SU-DHL-6 (cell line): ENCODE results near the gene DPP4.

Source experiments
- EZH2phosphoT487 ChIP-seq: fragments of 200-600 bp; sonication (generic), shearing (Covaris generic); conservative IDR thresholded peaks from 2 replicates; pipeline ENCODE4 v1.6.1; 2018; ENCODE audit warnings: mild to moderate bottlenecking, antibody characterized with exemption, low read length, moderate library complexity, mixed read lengths
- TF ChIP-seq, protein P1 (sequence below): fragments of 200-600 bp; sonication (generic); IDR thresholded peaks from one replicate; pipeline ENCODE4 v1.5.1; 2017; ENCODE audit warnings: antibody characterized with exemption, mild to moderate bottlenecking, low read length, moderate library complexity; ENCODE audit not compliant: insufficient read depth, poor library complexity, severe bottlenecking

DNA sequence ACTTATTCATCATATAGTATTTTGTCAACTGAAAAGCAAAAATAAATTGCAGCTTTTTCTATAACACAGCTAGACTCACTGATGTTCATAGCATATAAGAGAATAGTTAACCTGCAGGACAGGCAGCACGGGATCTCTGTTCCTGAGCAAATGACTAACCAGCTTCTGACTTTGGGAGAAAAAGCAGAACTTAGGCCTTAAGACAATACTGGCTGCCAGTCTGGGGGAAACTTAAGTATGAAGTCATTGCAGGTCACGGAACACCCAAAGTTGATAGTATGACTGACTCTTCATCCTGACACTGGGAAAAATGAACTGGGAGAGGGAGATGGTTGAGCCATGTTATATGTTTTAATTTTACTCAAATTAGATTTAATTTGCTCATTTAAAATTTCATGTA is 113.0 kb downstream of the DPP4 start:
- TF ChIP-seq, protein P1, sequence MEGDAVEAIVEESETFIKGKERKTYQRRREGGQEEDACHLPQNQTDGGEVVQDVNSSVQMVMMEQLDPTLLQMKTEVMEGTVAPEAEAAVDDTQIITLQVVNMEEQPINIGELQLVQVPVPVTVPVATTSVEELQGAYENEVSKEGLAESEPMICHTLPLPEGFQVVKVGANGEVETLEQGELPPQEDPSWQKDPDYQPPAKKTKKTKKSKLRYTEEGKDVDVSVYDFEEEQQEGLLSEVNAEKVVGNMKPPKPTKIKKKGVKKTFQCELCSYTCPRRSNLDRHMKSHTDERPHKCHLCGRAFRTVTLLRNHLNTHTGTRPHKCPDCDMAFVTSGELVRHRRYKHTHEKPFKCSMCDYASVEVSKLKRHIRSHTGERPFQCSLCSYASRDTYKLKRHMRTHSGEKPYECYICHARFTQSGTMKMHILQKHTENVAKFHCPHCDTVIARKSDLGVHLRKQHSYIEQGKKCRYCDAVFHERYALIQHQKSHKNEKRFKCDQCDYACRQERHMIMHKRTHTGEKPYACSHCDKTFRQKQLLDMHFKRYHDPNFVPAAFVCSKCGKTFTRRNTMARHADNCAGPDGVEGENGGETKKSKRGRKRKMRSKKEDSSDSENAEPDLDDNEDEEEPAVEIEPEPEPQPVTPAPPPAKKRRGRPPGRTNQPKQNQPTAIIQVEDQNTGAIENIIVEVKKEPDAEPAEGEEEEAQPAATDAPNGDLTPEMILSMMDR, result no peak
- no peak for TF ChIP-seq EZH2phosphoT487
